WTC11 (cell line): ENCODE measurements around the gene ZBTB7C.

Experiments
- CTCF ChIP-seq: fragments of 200-600 bp; IDR thresholded peaks from 2 replicates; pipeline ENCODE4 v1.8.0; 2022; ENCODE audit warnings: antibody characterized with exemption
- GTF2I ChIP-seq: fragments of 250-450 bp; sonication (Bioruptor Pico); conservative IDR thresholded peaks from 2 replicates; pipeline ENCODE4 v1.4.0; 2021; ENCODE audit warnings: mild to moderate bottlenecking
- IRF2 ChIP-seq: sonication (generic); formaldehyde crosslinking; IDR thresholded peaks from 2 replicates; pipeline ENCODE4 v1.8.0; 2022; ENCODE audit warnings: low read depth, missing genetic modification reagents, borderline replicate concordance
- NFYB ChIP-seq: sonication (generic); formaldehyde crosslinking; conservative IDR thresholded peaks from 2 replicates; pipeline ENCODE4 v1.8.0; 2022; ENCODE audit warnings: low read depth, missing genetic modification reagents
- NR2C2 ChIP-seq: sonication (generic); formaldehyde crosslinking; IDR thresholded peaks from 2 replicates; pipeline ENCODE4 v1.8.0; 2022; ENCODE audit warnings: mild to moderate bottlenecking, missing genetic modification reagents
- ZNF416 ChIP-seq: fragments of 250-450 bp; sonication (Bioruptor Pico); IDR thresholded peaks from 2 replicates; pipeline ENCODE4 v1.9.0; 2021; ENCODE audit warnings: mild to moderate bottlenecking, inconsistent platforms
- TF ChIP-seq, protein P1 (sequence below): sonication (generic); formaldehyde crosslinking; IDR thresholded peaks from 2 replicates; pipeline ENCODE4 v1.8.1; 2023; ENCODE audit warnings: mild to moderate bottlenecking, missing genetic modification reagents, moderate library complexity

- no peak for TF ChIP-seq IRF2 (CRISPR knock-in tag)
- TF ChIP-seq, protein P1, sequence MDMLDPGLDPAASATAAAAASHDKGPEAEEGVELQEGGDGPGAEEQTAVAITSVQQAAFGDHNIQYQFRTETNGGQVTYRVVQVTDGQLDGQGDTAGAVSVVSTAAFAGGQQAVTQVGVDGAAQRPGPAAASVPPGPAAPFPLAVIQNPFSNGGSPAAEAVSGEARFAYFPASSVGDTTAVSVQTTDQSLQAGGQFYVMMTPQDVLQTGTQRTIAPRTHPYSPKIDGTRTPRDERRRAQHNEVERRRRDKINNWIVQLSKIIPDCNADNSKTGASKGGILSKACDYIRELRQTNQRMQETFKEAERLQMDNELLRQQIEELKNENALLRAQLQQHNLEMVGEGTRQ (CRISPR knock-in tag): no peak
- TF ChIP-seq ZNF416: no peak
- TF ChIP-seq CTCF: no peak
- no peak for TF ChIP-seq NR2C2 (CRISPR knock-in tag)
- no peak for TF ChIP-seq NFYB (CRISPR knock-in tag)
- TF ChIP-seq GTF2I (CRISPR knock-in tag): no peak
Measured at GRCh38 chr18:48367557-48367956, 41.6 kb downstream of the ZBTB7C start.
